NT2/D1 (cell line): Measurements from ENCODE around the gene BMERB1.

Source experiments
- SUZ12 ChIP-seq: IDR thresholded peaks from 2 replicates; pipeline ENCODE4 v1.6.1; 2011; ENCODE audit not compliant: insufficient read length, insufficient read depth; ENCODE audit errors: extremely low read depth
- YY1 ChIP-seq: IDR thresholded peaks from 2 replicates; pipeline ENCODE4 v1.6.1; 2011; ENCODE audit not compliant: insufficient read length, insufficient read depth
- ZNF274 ChIP-seq: IDR thresholded peaks from 2 replicates; pipeline ENCODE4 v1.6.1; 2011; ENCODE audit warnings: mild to moderate bottlenecking, low read depth, low read length

DNA sequence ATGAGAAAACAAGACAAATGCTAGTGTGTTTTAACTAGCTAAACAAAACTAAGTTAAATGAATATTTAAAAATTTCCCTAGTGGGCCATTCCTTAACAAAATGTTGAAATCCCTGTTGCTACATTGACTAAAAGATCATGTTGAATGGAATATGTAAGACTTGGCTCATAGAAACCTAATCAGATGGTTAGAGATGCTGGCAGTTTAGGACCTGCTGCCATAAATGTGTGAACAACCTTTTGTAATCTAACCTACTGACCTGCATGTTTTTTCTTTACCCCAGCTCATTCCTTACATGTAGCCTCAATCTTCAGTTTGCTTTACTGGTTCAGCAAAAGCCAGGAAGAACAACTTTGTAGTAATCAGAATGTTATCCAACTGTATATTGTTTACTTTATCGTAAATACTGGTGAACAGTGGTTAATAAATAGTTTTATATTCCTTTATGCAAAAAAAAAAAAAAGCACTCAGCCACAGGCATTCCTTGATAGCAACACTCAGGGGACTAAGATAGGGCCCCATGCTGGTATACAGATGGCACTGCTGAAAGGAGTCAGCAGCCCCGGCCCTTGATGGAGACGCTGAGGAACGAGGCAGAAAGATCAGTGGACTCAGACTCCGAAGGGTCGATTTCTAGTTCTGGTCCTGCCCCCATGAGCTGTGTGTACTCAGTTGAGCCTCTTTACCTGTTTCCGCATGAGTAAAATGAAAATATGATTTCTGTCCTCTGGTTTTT lies 130.4 kb downstream of the BMERB1 start:
- no peak for TF ChIP-seq SUZ12
- TF ChIP-seq ZNF274: no peak
- no peak for TF ChIP-seq YY1
